NCI-H187 (cell line): ENCODE results near the gene CFAP299.

Experiments used
- DNase-seq, 2 experiments: peaks; one replicate each; lab custom pipeline; 2025; lab: John Stamatoyannopoulos, UW

The CFAP299 gene

GRCh38 chr4:80507507-80507906 lies 172.0 kb downstream of the CFAP299 start:
- no peak for DNase-seq

- no peak for DNase-seq
Measured at GRCh38 chr4:80515496-80515895, 180.0 kb downstream of the CFAP299 start.

- no peak for DNase-seq
Measured at GRCh38 chr4:80521438-80521837, 185.9 kb downstream of the CFAP299 start.

- no peak for DNase-seq
Measured at GRCh38 chr4:80526697-80527096, 191.2 kb downstream of the CFAP299 start.

GRCh38 chr4:80529026-80529425 lies 193.5 kb downstream of the CFAP299 start:
- DNase-seq: no peak

GRCh38 chr4:80532674-80533333 lies 197.3 kb downstream of the CFAP299 start:
- no peak for DNase-seq

GRCh38 chr4:80535551-80535950 lies 200.0 kb downstream of the CFAP299 start:
- DNase-seq: no peak

- no peak for DNase-seq
Measured at GRCh38 chr4:80538276-80538926, 202.9 kb downstream of the CFAP299 start.

- no peak for DNase-seq
Measured at GRCh38 chr4:80539190-80539589, 203.7 kb downstream of the CFAP299 start.

- no peak for DNase-seq
Measured at GRCh38 chr4:80540349-80540748, 204.8 kb downstream of the CFAP299 start.

GRCh38 chr4:80540785-80541469 lies 205.4 kb downstream of the CFAP299 start:
- no peak for DNase-seq

- no peak for DNase-seq
Measured at GRCh38 chr4:80542747-80543146, 207.2 kb downstream of the CFAP299 start.

- DNase-seq: no peak
Measured at GRCh38 chr4:80560337-80560736, 224.8 kb downstream of the CFAP299 start.

- DNase-seq: peak; percentile 71 to 87
Measured at GRCh38 chr4:80566203-80566872, 230.8 kb downstream of the CFAP299 start.

- peak; percentile 22 to 84 for DNase-seq
Measured at GRCh38 chr4:80568891-80569290, 233.4 kb downstream of the CFAP299 start.

- DNase-seq: no peak
Measured at GRCh38 chr4:80576796-80577195, 241.3 kb downstream of the CFAP299 start.

GRCh38 chr4:80578001-80578400 lies 242.5 kb downstream of the CFAP299 start:
- no peak for DNase-seq

- no peak for DNase-seq
Measured at GRCh38 chr4:80585542-80585941, 250.0 kb downstream of the CFAP299 start.

GRCh38 chr4:80586716-80587115 lies 251.2 kb downstream of the CFAP299 start:
- DNase-seq: no peak

GRCh38 chr4:80587871-80588385 lies 252.4 kb downstream of the CFAP299 start:
- DNase-seq: peak; percentile 71 to 73

GRCh38 chr4:80592950-80593349 lies 257.4 kb downstream of the CFAP299 start:
- DNase-seq: no peak

GRCh38 chr4:80594701-80595100 lies 259.2 kb downstream of the CFAP299 start:
- no peak for DNase-seq
